ENCODE measurements around the gene BORA.

DNA sequence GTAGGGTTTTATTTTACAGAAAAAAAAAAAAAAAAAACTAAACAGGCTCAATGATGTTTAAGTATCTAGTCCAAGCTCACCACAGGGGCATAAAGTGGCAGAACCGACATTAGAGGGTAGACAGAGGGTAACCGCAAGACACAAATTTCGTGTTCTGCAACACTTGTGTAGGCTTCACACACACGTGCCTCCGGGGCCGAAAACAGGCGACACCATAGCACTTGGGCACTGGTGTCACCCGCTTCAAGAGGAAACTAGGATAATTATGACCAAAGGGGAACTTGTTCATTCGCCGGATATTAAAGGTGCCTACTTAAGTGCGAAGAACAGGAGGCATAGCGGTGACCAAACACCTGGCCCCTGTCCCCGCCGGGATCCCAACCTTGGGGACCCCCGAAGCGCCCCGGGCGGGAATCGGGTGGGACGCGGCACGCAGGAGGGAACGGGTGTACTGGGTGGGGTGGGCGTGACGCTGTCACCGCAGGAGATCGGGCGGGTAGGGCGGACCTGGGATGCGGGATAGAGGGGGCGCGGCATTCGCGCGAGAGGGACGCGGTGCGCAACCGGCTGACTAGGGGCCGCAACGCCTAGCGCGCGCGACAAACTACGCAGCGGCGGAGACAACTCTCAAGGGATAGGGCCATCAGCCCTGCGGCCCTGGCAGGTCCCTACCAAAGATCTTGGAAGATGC is 852 bp upstream of the BORA start:
- no peak for TF ChIP-seq EZH2 (IDR thresholded peaks at IDR 0.05; ENCODE audit: borderline replicate concordance, control insufficient read depth, low read depth, low read length)
- no peak for TF ChIP-seq ZBTB33 (IDR thresholded peaks at IDR 0.05)
- no peak for TF ChIP-seq EP300 (IDR thresholded peaks at IDR 0.05; ENCODE audit: borderline replicate concordance in 1 of 2, control insufficient read depth in 1 of 2, low read depth in 2 of 2, low read length in 2 of 2)
- TF ChIP-seq, protein P1, sequence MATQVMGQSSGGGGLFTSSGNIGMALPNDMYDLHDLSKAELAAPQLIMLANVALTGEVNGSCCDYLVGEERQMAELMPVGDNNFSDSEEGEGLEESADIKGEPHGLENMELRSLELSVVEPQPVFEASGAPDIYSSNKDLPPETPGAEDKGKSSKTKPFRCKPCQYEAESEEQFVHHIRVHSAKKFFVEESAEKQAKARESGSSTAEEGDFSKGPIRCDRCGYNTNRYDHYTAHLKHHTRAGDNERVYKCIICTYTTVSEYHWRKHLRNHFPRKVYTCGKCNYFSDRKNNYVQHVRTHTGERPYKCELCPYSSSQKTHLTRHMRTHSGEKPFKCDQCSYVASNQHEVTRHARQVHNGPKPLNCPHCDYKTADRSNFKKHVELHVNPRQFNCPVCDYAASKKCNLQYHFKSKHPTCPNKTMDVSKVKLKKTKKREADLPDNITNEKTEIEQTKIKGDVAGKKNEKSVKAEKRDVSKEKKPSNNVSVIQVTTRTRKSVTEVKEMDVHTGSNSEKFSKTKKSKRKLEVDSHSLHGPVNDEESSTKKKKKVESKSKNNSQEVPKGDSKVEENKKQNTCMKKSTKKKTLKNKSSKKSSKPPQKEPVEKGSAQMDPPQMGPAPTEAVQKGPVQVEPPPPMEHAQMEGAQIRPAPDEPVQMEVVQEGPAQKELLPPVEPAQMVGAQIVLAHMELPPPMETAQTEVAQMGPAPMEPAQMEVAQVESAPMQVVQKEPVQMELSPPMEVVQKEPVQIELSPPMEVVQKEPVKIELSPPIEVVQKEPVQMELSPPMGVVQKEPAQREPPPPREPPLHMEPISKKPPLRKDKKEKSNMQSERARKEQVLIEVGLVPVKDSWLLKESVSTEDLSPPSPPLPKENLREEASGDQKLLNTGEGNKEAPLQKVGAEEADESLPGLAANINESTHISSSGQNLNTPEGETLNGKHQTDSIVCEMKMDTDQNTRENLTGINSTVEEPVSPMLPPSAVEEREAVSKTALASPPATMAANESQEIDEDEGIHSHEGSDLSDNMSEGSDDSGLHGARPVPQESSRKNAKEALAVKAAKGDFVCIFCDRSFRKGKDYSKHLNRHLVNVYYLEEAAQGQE (IDR thresholded peaks at IDR 0.05; ENCODE audit: low read depth, low read length): no peak
- TF ChIP-seq HDGF (IDR thresholded peaks at IDR 0.05): no peak
- no peak for TF ChIP-seq CEBPZ (IDR thresholded peaks at IDR 0.05; ENCODE audit: low read depth, low read length)
- TF ChIP-seq EGR1 (IDR thresholded peaks at IDR 0.05; ENCODE audit: borderline replicate concordance in 1 of 2, low read depth in 2 of 2, low read length in 2 of 2): no peak
- no peak for TF ChIP-seq CTCF (IDR thresholded peaks at IDR 0.05 in 2 of 3, conservative IDR thresholded peaks at IDR 0.05 in 1 of 3; ENCODE audit: control insufficient read depth in 2 of 3, extremely low read depth in 1 of 3, insufficient read depth in 1 of 3, low read depth in 3 of 3, low read length in 3 of 3)
- TF ChIP-seq PML (IDR thresholded peaks at IDR 0.05; ENCODE audit: low read length): no peak
- TF ChIP-seq POLR2AphosphoS5 (IDR thresholded peaks at IDR 0.05; ENCODE audit: low read length): no peak
